Cerebellar cortex (tissue), 1 donor: ENCODE results near the gene GJD3.
"Not testable (repeated sequence)": the region's sequence is repeated elsewhere in the genome, so short reads cannot be mapped to it uniquely, and the experiment has no call there.

Experiments used
- DNase-seq: peaks from one replicate; pipeline ENCODE4 v3.0.0-alpha.2; 2015; ENCODE audit warnings: low spot score

GJD3 gene

GRCh38 chr17:40367728-40368127, 3.2 kb upstream of the GJD3 start:
- DNase-seq: not testable (repeated sequence)

GRCh38 chr17:40366861-40367518, 2.5 kb upstream of the GJD3 start:
- DNase-seq: no peak

- no peak for DNase-seq
Measured at GRCh38 chr17:40366076-40366860, 1.7 kb upstream of the GJD3 start.

- no peak for DNase-seq
Measured at GRCh38 chr17:40364906-40365305, 369 bp upstream of the GJD3 start.

- no peak for DNase-seq
Measured at GRCh38 chr17:40363111-40363827, 1.3 kb downstream of the GJD3 start.

- peak; percentile 51 for DNase-seq
Measured at GRCh38 chr17:40362696-40363110, 1.8 kb downstream of the GJD3 start.

GRCh38 chr17:40361925-40362695, 2.4 kb downstream of the GJD3 start:
- no peak for DNase-seq

GRCh38 chr17:40361063-40361924, 3.2 kb downstream of the GJD3 start:
- DNase-seq: no peak

- DNase-seq: no peak
Measured at GRCh38 chr17:40360091-40360490, 4.4 kb downstream of the GJD3 start.

- DNase-seq: peak; percentile 91
Measured at GRCh38 chr17:40358323-40359038, 6.1 kb downstream of the GJD3 start.

GRCh38 chr17:40356990-40357881, 7.3 kb downstream of the GJD3 start:
- DNase-seq: no peak

- no peak for DNase-seq
Measured at GRCh38 chr17:40355804-40356758, 8.5 kb downstream of the GJD3 start.

- DNase-seq: peak; percentile 61
Measured at GRCh38 chr17:40355123-40355803, 9.3 kb downstream of the GJD3 start.

- DNase-seq: no peak
Measured at GRCh38 chr17:40354221-40355122, 10.1 kb downstream of the GJD3 start.

- no peak for DNase-seq
Measured at GRCh38 chr17:40352779-40353394, 11.7 kb downstream of the GJD3 start.

GRCh38 chr17:40352237-40352778, 12.2 kb downstream of the GJD3 start:
- DNase-seq: no peak
